Astrocyte (in vitro differentiated cells and primary cell): ENCODE data around the gene PDE4C.

ENCODE experiments used
- EZH2 ChIP-seq: IDR thresholded peaks from 2 replicates; pipeline ENCODE4 v1.6.1; 2012; ENCODE audit warnings: mild to moderate bottlenecking, low read length, inconsistent platforms; ENCODE audit not compliant: insufficient read depth
- TF ChIP-seq, protein P1 (sequence below): IDR thresholded peaks from 2 replicates; pipeline ENCODE4 v1.5.1; 2011; ENCODE audit warnings: low read depth, mild to moderate bottlenecking, inconsistent platforms, low read length, moderate library complexity; ENCODE audit not compliant: insufficient read depth

DNA sequence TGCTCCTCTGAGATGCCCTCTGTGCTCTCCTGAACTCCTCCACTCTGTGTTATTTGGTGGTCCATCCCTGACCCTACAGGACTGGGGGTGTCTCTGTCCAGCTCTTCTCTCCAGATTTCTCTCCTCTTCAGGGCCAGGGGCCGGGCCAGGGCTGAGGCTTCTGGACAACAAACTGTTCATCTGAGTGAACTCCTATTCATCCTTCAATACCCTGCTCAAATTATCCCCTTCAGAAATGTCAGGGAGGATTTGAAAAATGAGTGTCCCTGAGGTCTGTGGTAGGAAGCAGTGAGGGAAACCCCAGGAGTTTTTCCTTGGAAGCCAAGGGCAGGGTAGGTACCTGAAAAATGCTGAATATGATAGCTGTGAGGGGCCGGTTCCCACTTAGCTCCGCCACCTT is 7.6 kb downstream of the PDE4C start:
- TF ChIP-seq EZH2 = no peak
- TF ChIP-seq, protein P1, sequence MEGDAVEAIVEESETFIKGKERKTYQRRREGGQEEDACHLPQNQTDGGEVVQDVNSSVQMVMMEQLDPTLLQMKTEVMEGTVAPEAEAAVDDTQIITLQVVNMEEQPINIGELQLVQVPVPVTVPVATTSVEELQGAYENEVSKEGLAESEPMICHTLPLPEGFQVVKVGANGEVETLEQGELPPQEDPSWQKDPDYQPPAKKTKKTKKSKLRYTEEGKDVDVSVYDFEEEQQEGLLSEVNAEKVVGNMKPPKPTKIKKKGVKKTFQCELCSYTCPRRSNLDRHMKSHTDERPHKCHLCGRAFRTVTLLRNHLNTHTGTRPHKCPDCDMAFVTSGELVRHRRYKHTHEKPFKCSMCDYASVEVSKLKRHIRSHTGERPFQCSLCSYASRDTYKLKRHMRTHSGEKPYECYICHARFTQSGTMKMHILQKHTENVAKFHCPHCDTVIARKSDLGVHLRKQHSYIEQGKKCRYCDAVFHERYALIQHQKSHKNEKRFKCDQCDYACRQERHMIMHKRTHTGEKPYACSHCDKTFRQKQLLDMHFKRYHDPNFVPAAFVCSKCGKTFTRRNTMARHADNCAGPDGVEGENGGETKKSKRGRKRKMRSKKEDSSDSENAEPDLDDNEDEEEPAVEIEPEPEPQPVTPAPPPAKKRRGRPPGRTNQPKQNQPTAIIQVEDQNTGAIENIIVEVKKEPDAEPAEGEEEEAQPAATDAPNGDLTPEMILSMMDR = no peak
